SK-N-SH (cell line): ENCODE results near the gene RNASE2. TPM values are rescaled to one million over a fixed set of nuclear protein-coding genes. Genes with fewer than 3 reads are reported as not detected.

Experiments used
- CTCF ChIA-PET: fragments of 300-600, 350-600 bp; formaldehyde crosslinking; extraction: SDS; loops from one replicate; lab custom pipeline; 2021; lab: Yijun Ruan, JAX
- POLR2A ChIA-PET: fragments of 350-600 bp; sonication (Branson Sonifier 250); formaldehyde crosslinking; extraction: SDS; loops from one replicate; lab custom pipeline; 2020; ENCODE audit warnings: antibody characterized with exemption, inconsistent platforms; lab: Yijun Ruan, JAX
- DNase-seq: peaks from one replicate; pipeline ENCODE4 v3.0.0; 2012
- H2AFZ ChIP-seq: fragments of 200-600 bp; sonication (generic); 2 replicates; pipeline ENCODE4 v1.8.1; 2016; ENCODE audit warnings: antibody characterized with exemption, mild to moderate bottlenecking, low read depth
- H3F3A ChIP-seq: fragments of 200-600 bp; sonication (generic); replicated peaks from 2 replicates; pipeline ENCODE3; 2016; ENCODE audit warnings: antibody characterized with exemption, mild to moderate bottlenecking; ENCODE audit not compliant: insufficient read depth
- H3K27ac ChIP-seq, 2 experiments: fragments of 200-500 bp in 1 of 2; fragments of 200-600 bp in 1 of 2; sonication (Bioruptor generic) in 1 of 2; sonication (generic), shearing (Covaris generic) in 1 of 2; 2 replicates each; pipeline versions ENCODE4 v1.5.1 to v1.6.1; 2014 to 2016; ENCODE audit warnings: low read depth in 2 of 2, inconsistent platforms in 1 of 2, low read length in 1 of 2, mild to moderate bottlenecking in 1 of 2, mixed read lengths in 1 of 2
- H3K27me3 ChIP-seq: fragments of 200-600 bp; sonication (generic), shearing (Covaris generic); 2 replicates; pipeline ENCODE4 v1.6.1; 2016; ENCODE audit warnings: mixed run types; ENCODE audit not compliant: insufficient read depth
- H3K36me3 ChIP-seq, 2 experiments: fragments of 200-500 bp in 1 of 2; fragments of 200-600 bp in 1 of 2; sonication (Bioruptor generic) in 1 of 2; sonication (generic) in 1 of 2; replicated peaks in 1 of 2; 2 replicates each; pipeline versions ENCODE3 to v1.5.1; 2014 to 2016; ENCODE audit warnings: low read length in 1 of 2, mild to moderate bottlenecking in 1 of 2; ENCODE audit not compliant: insufficient read depth in 2 of 2, control insufficient read depth in 1 of 2
- H3K4me1 ChIP-seq, 2 experiments: fragments of 200-500 bp in 1 of 2; fragments of 200-600 bp in 1 of 2; sonication (Bioruptor generic) in 1 of 2; sonication (generic), shearing (Covaris generic) in 1 of 2; 2 replicates each; pipeline versions ENCODE4 v1.5.1 to v1.6.1; 2014 to 2016; ENCODE audit warnings: low read depth in 1 of 2, low read length in 1 of 2, mixed run types in 1 of 2; ENCODE audit not compliant: insufficient read depth in 2 of 2, control insufficient read depth in 1 of 2
- H3K4me2 ChIP-seq: fragments of 200-600 bp; sonication (generic), shearing (Covaris generic); 2 replicates; pipeline ENCODE4 v1.6.1; 2017; ENCODE audit warnings: mixed run types
- H3K4me3 ChIP-seq, 2 experiments: fragments of 200-500 bp in 1 of 2; fragments of 200-600 bp in 1 of 2; sonication (Bioruptor generic) in 1 of 2; sonication (generic), shearing (Covaris generic) in 1 of 2; 2 replicates each; pipeline versions ENCODE4 v1.5.1 to v1.8.1; 2014 to 2016; ENCODE audit warnings: low read depth in 2 of 2, inconsistent platforms in 1 of 2, low read length in 1 of 2, mild to moderate bottlenecking in 1 of 2, mixed read lengths in 1 of 2, moderate library complexity in 1 of 2
- H3K79me2 ChIP-seq: fragments of 200-600 bp; sonication (generic); 2 replicates; pipeline ENCODE4 v1.8.1; 2017; ENCODE audit warnings: mild to moderate bottlenecking; ENCODE audit not compliant: insufficient read depth
- H3K9ac ChIP-seq: fragments of 200-600 bp; sonication (generic); 2 replicates; pipeline ENCODE4 v1.6.1; 2017; ENCODE audit warnings: mixed run types
- H3K9me2 ChIP-seq: fragments of 200-600 bp; sonication (generic); 2 replicates; pipeline ENCODE4 v1.6.1; 2017; ENCODE audit warnings: mixed run types
- H3K9me3 ChIP-seq: fragments of 200-600 bp; sonication (generic); 2 replicates; pipeline ENCODE4 v1.6.1; 2017; ENCODE audit warnings: mixed run types, mild to moderate bottlenecking, moderate library complexity
- H4K20me1 ChIP-seq: fragments of 200-600 bp; sonication (generic); 2 replicates; pipeline ENCODE4 v1.6.1; 2017; ENCODE audit warnings: mild to moderate bottlenecking, mixed run types; ENCODE audit not compliant: insufficient read depth
- CHD2 ChIP-seq: fragments of 150-350 bp; IDR thresholded peaks from 2 replicates; pipeline ENCODE4 v1.6.1; 2018; ENCODE audit warnings: low read length; ENCODE audit not compliant: partially characterized antibody
- CTCF ChIP-seq: fragments of 200-600 bp; sonication (generic); IDR thresholded peaks from 2 replicates; pipeline ENCODE4 v1.6.1; 2017; ENCODE audit warnings: antibody characterized with exemption, mild to moderate bottlenecking, moderate library complexity
- EP300 ChIP-seq, 2 experiments: IDR thresholded peaks; 2 replicates each; pipeline versions ENCODE4 v1.4.0 to v1.6.1; 2012; ENCODE audit warnings: borderline replicate concordance in 1 of 2, low read depth in 1 of 2, low read length in 1 of 2
- FOSL2 ChIP-seq: IDR thresholded peaks from 2 replicates; pipeline ENCODE4 v1.4.0; 2012; ENCODE audit warnings: low read depth, mild to moderate bottlenecking, moderate library complexity, borderline replicate concordance
- GABPA ChIP-seq: IDR thresholded peaks from 2 replicates; pipeline ENCODE4 v1.4.0; 2012; ENCODE audit warnings: low read depth, mild to moderate bottlenecking
- IRF3 ChIP-seq: fragments of 150-350 bp; IDR thresholded peaks from 2 replicates; pipeline ENCODE4 v1.6.1; 2016; ENCODE audit warnings: mild to moderate bottlenecking, low read depth, low read length
- MAX ChIP-seq: IDR thresholded peaks from 2 replicates; pipeline ENCODE4 v1.4.0; 2012; ENCODE audit warnings: low read depth
- MEF2A ChIP-seq: IDR thresholded peaks from 2 replicates; pipeline ENCODE4 v1.4.0; 2012; ENCODE audit warnings: low read depth, borderline replicate concordance
- MXI1 ChIP-seq: IDR thresholded peaks from 2 replicates; pipeline ENCODE4 v1.6.1; 2012; ENCODE audit warnings: mild to moderate bottlenecking, low read depth, low read length, improper control_type of control experiment
- PBX3 ChIP-seq: IDR thresholded peaks from 2 replicates; pipeline ENCODE4; 2012
- POLR2AphosphoS5 ChIP-seq: IDR thresholded peaks from 2 replicates; pipeline ENCODE4 v1.6.1; 2012; ENCODE audit warnings: low read depth, low read length
- RCOR1 ChIP-seq: fragments of 150-350 bp; IDR thresholded peaks from 2 replicates; pipeline ENCODE4 v1.6.1; 2017; ENCODE audit warnings: antibody characterized with exemption, low read length
- RFX5 ChIP-seq: IDR thresholded peaks from 2 replicates; pipeline ENCODE4 v1.6.1; 2012; ENCODE audit warnings: mild to moderate bottlenecking, improper control_type of control experiment, low read length
- SMC3 ChIP-seq: IDR thresholded peaks from 2 replicates; pipeline ENCODE4 v1.6.1; 2012; ENCODE audit warnings: low read depth, low read length, improper control_type of control experiment
- TAF1 ChIP-seq: IDR thresholded peaks from 2 replicates; pipeline ENCODE4 v1.6.1; 2012; ENCODE audit warnings: low read depth, mild to moderate bottlenecking, low read length, moderate library complexity, borderline replicate concordance
- TEAD4 ChIP-seq: IDR thresholded peaks from 2 replicates; pipeline ENCODE4 v1.4.0; 2012; ENCODE audit warnings: mild to moderate bottlenecking, borderline replicate concordance; ENCODE audit not compliant: insufficient read depth
- YY1 ChIP-seq: IDR thresholded peaks from 2 replicates; pipeline ENCODE4 v1.4.0; 2012; ENCODE audit warnings: low read depth, mild to moderate bottlenecking
- ZBTB33 ChIP-seq: IDR thresholded peaks from 2 replicates; pipeline ENCODE4 v1.4.0; 2012; ENCODE audit warnings: low read depth, borderline replicate concordance
- WGBS: methylation state at CpG from one replicate; pipeline ENCODE4 v1.1.6; 2017; ENCODE audit warnings: low lambda C conversion rate; 5-methylcytosine and 5-hydroxymethylcytosine counted together
- polyA plus RNA-seq, 3 experiments: library from polyadenylated mRNA; depleted of rRNA; stranded (reverse); fragments of >200 nt; gene quantifications; 2 replicates each; pipeline ENCODE4 v1.2.3, GENCODE V29; 2012

RNASE2 gene
- polyA plus RNA-seq, 1 of the 3 experiments (the other 2 are of a cell fraction): not detected

- no peak for TF ChIP-seq CTCF
Observed at GRCh38 chr14:20969336-20969735, 14.0 kb downstream of the RNASE2 start (continued).

GRCh38 chr14:20970647-20970982, 15.3 kb downstream of the RNASE2 start:
- no peaks in the 10 kb centered on the region for H3K36me3 ChIP-seq
- peak overlapping the region; percentile 88; the same call in 1 of the 2 replicates for H2AFZ ChIP-seq
- no peaks in the 10 kb centered on the region for H3K9me3 ChIP-seq
- no peaks in the 10 kb centered on the region for H4K20me1 ChIP-seq
- no peaks in the 10 kb centered on the region for H3K9me2 ChIP-seq
- peaks cover 3% of the 10 kb centered on the region for H3F3A ChIP-seq
- peak overlapping the region; percentile 59 to 68; a peak in 3 of 4 replicates for H3K4me3 ChIP-seq
- TF ChIP-seq MXI1: no peak
- no peak for TF ChIP-seq SMC3
- TF ChIP-seq MEF2A: no peak
- no peak for TF ChIP-seq TAF1
- TF ChIP-seq EP300 (IDR thresholded peaks at IDR 0.05; ENCODE audit: borderline replicate concordance in 1 of 2, low read depth in 1 of 2, low read length in 1 of 2): no peak
- no peak for TF ChIP-seq RCOR1
- no peak for TF ChIP-seq POLR2AphosphoS5
- TF ChIP-seq, all 33 proteins: peak for 0
- H3K27ac ChIP-seq: no peak overlapping the region
- CTCF ChIA-PET: interaction anchor here (0.6 to 4.2 kb wide), 63 partner anchors 8 to 586 kb away, joined by 3 to 79 read pairs (median 5); partner anchors contain the start of genes RNASE2, RNASE4 and SLC39A2
- H3K79me2 ChIP-seq: no peaks in the 10 kb centered on the region
- H3K27me3 ChIP-seq: peaks cover 15% of the 10 kb centered on the region; the same call in 1 of the 2 replicates
- DNase-seq: no peak
- H3K4me2 ChIP-seq: peak overlapping the region; percentile 89
- POLR2A ChIA-PET: no interaction called here
- peaks cover 0 to 3% of the 10 kb centered on the region in 2 experiments; a peak in 1 of 4 replicates for H3K4me1 ChIP-seq
- 16% methylated on average over 8 of the region's 10 CpGs for whole genome bisulfite sequencing
- no peak overlapping the region for H3K9ac ChIP-seq

GRCh38 chr14:20970983-20971704, 15.9 kb downstream of the RNASE2 start:
- Histone ChIP-seq H3K36me3 (no peaks in the 10 kb centered on the region), H3K9me2 (no peaks in the 10 kb centered on the region), H3K27me3 (peaks cover 9% of the 10 kb centered on the region; the same call in 1 of the 2 replicates), H3K4me1 (peaks cover 0 to 3% of the 10 kb centered on the region in 2 experiments; a peak in 1 of 4 replicates), H2AFZ (peak overlapping the region; percentile 88), H3F3A (peaks cover 3% of the 10 kb centered on the region), H4K20me1 (no peaks in the 10 kb centered on the region), H3K9me3 (no peaks in the 10 kb centered on the region), H3K27ac (peak overlapping the region in 1 of 2 experiments; percentile 36; a peak in 1 of 4 replicates), H3K79me2 (no peaks in the 10 kb centered on the region), H3K9ac (peak overlapping the region; percentile 46; the same call in 1 of the 2 replicates), H3K4me3 (peak overlapping the region; percentile 59 to 68), H3K4me2 (peak overlapping the region; percentile 89)
- peak; percentile 87 for DNase-seq
- POLR2A ChIA-PET: no interaction called here
- CTCF ChIA-PET: interaction anchor here (0.6 to 4.2 kb wide), 70 partner anchors 9 to 587 kb away, joined by 3 to 79 read pairs (median 4); partner anchors contain the start of genes RNASE2, RNASE4 and SLC39A2
- WGBS: under 1% methylated on average over 24 of the region's 47 CpGs
- no peak for TF ChIP-seq RFX5
- TF ChIP-seq IRF3: no peak
- no peak for TF ChIP-seq FOSL2
- no peak for TF ChIP-seq ZBTB33
- TF ChIP-seq RCOR1: no peak
- no peak for TF ChIP-seq PBX3
- no peak for TF ChIP-seq YY1
- no peak for TF ChIP-seq POLR2AphosphoS5
- no peak for TF ChIP-seq TEAD4
- TF ChIP-seq TAF1: no peak
- 0 out of 2 replicates have a peak, but pooled peaks have one; percentile 8 for TF ChIP-seq MAX
- no peak for TF ChIP-seq GABPA
- peak; percentile 70 for TF ChIP-seq SMC3
- no peak for TF ChIP-seq CHD2
